Activated CD4-positive, alpha-beta T cell treated with anti-CD3 and anti-CD28 coated beads for 1 hour (primary cell): ENCODE measurements around the gene SOCS7.

Experiments used
- DNase-seq: peaks from one replicate; pipeline ENCODE4 v3.0.0-alpha.2; 2020

Gene SOCS7

GRCh38 chr17:38442548-38442947 is 90.9 kb downstream of the SOCS7 start:
- no peak for DNase-seq

- no peak for DNase-seq
Measured at GRCh38 chr17:38443356-38444031, 91.8 kb downstream of the SOCS7 start.

GRCh38 chr17:38444151-38444550 is 92.5 kb downstream of the SOCS7 start:
- peak; percentile 31 for DNase-seq

GRCh38 chr17:38447502-38448085 is 96.0 kb downstream of the SOCS7 start:
- DNase-seq: no peak

GRCh38 chr17:38448208-38448771 is 96.6 kb downstream of the SOCS7 start:
- DNase-seq: no peak

GRCh38 chr17:38449364-38449763 is 97.7 kb downstream of the SOCS7 start:
- no peak for DNase-seq

GRCh38 chr17:38450557-38451029 is 98.9 kb downstream of the SOCS7 start:
- DNase-seq: no peak

- no peak for DNase-seq
Measured at GRCh38 chr17:38451030-38451839, 99.6 kb downstream of the SOCS7 start.

- DNase-seq: no peak
Measured at GRCh38 chr17:38451840-38452529, 100.3 kb downstream of the SOCS7 start.

- no peak for DNase-seq
Measured at GRCh38 chr17:38452719-38453118, 101.1 kb downstream of the SOCS7 start.

GRCh38 chr17:38453951-38454421 is 102.3 kb downstream of the SOCS7 start:
- DNase-seq: no peak

- no peak for DNase-seq
Measured at GRCh38 chr17:38454532-38454931, 102.9 kb downstream of the SOCS7 start.
